ENCODE data around the gene PLA2G4A. TPM values are rescaled to one million over a fixed set of nuclear protein-coding genes. Genes with fewer than 3 reads are reported as not detected.

Gene PLA2G4A
- total RNA-seq, 1 experiment from 2014 or later: 8.6 TPM

GRCh38 chr1:186930238-186930637, 101.5 kb downstream of the PLA2G4A start:
- no peaks in the 10 kb centered on the region for H3K9me3 ChIP-seq (ENCODE audit: control insufficient read depth in 1 of 2, insufficient read depth in 1 of 2, low read depth in 1 of 2, low read length in 2 of 2)
- H3K79me2 ChIP-seq (ENCODE audit: insufficient read depth, low read length): no peaks in the 10 kb centered on the region
- no peaks in the 10 kb centered on the region for H3K36me3 ChIP-seq (ENCODE audit: control insufficient read depth in 1 of 2, insufficient read depth in 2 of 2, low read length in 2 of 2)
- H3K4me3 ChIP-seq (replicated peaks in 1 of 2; ENCODE audit: low read depth in 1 of 2, low read length in 2 of 2): no peak overlapping the region
- H2AFZ ChIP-seq (ENCODE audit: low read depth, low read length, poor library complexity, severe bottlenecking): no peak overlapping the region
- H3K27me3 ChIP-seq (ENCODE audit: insufficient read depth, low read length): no peaks in the 10 kb centered on the region
- no peaks in the 10 kb centered on the region for H3K9me2 ChIP-seq (ENCODE audit: insufficient read depth)
- ATAC-seq: no peak
- no peaks in the 10 kb centered on the region for H4K20me1 ChIP-seq (ENCODE audit: insufficient read depth)
- ChIA-PET POLR2A (no interaction called here), CTCF (no interaction called here), RAD21 (ENCODE audit: low non-redundant PET in 1 of 2, low total read pairs in 2 of 2, uncharacterized antibody in 2 of 2, unreplicated experiment in 2 of 2) (no interaction called here)
- TF ChIP-seq REST (IDR thresholded peaks at IDR 0.05; ENCODE audit: low read depth) (no peak), FOSL1 (IDR thresholded peaks at IDR 0.05; ENCODE audit: low read depth) (no peak), EGR1 (IDR thresholded peaks at IDR 0.05; ENCODE audit: low read depth) (no peak), POLR2A (IDR thresholded peaks at IDR 0.05; ENCODE audit: borderline replicate concordance, extremely low read depth, insufficient read depth, insufficient read length) (no peak), MAX (IDR thresholded peaks at IDR 0.05) (no peak), JUND (IDR thresholded peaks at IDR 0.05) (no peak), ZFX (IDR thresholded peaks at IDR 0.05) (no peak)
- H3K27ac ChIP-seq (ENCODE audit: low read depth, low read length): no peak overlapping the region
- H3K4me2 ChIP-seq (ENCODE audit: low read length): no peak overlapping the region
- peaks cover 9 to 11% of the 10 kb centered on the region in 2 experiments; a peak in 2 of 4 replicates for H3K4me1 ChIP-seq (ENCODE audit: control insufficient read depth in 1 of 2, insufficient read depth in 2 of 2, low read length in 2 of 2)
- no peak overlapping the region for H3K9ac ChIP-seq (ENCODE audit: low read length)
- intact Hi-C loops (cut with micrococcal nuclease): no loop called here
- no peak for DNase-seq (ENCODE audit: low read depth, low spot score)
- no TSS peak for BruUV-seq (replicated peaks)
